GM12878 (cell line): Measurements from ENCODE around the gene FAM13C.

Experiments used
- FOXK2 ChIP-seq: fragments of 450-650 bp; IDR thresholded peaks from 2 replicates; pipeline ENCODE4 v1.6.1; 2017; ENCODE audit warnings: mild to moderate bottlenecking, moderate library complexity
- NFIC ChIP-seq: IDR thresholded peaks from 2 replicates; pipeline ENCODE4 v1.6.1; 2012; ENCODE audit warnings: low read depth, mild to moderate bottlenecking, inconsistent platforms, low read length, moderate library complexity
- TBL1XR1 ChIP-seq: IDR thresholded peaks from 2 replicates; pipeline ENCODE4 v1.6.1; 2012; ENCODE audit warnings: low read depth, low read length, improper control_type of control experiment

DNA sequence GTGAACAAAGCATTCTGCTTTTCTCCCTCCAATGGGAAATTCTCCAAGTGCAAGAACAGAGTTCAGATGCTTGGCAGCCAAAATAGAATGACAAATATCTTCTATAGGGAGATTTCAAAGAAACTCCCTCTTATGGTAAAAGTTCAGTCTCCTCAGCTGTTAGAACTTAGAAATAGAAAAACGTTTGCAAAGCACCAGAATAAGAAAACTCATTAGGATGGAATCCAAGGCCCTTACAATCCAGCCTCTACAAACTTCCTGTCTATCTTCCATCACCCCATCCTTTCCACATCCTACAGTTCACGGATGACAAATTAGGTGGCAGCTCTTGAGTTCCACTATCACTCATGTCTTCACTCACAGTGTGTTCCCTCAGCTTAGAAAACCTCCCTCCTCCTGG is 25.7 kb downstream of the FAM13C start:
- TF ChIP-seq NFIC (no peak), FOXK2 (no peak), TBL1XR1 (no peak)
